Liver (tissue), 10 donors: ENCODE results near the gene SRGN. TPM values are rescaled to one million over a fixed set of nuclear protein-coding genes. Genes with fewer than 3 reads are reported as not detected.

Experiments
- DNase-seq: peaks from one replicate; pipeline ENCODE4 v3.0.0-alpha.2; 2017; ENCODE audit warnings: low spot score
- H3K27ac ChIP-seq, 2 donors: one replicate each; pipeline ENCODE4 v1.7.0; 2013; ENCODE audit warnings: inconsistent platforms in 2 of 2, low read length in 2 of 2, control low read depth in 1 of 2, low read depth in 1 of 2, mild to moderate bottlenecking in 1 of 2
- H3K27me3 ChIP-seq, 4 donors: one replicate each; pipeline versions ENCODE4 v1.6.1 to v1.7.0; 2013; ENCODE audit warnings: low read length in 3 of 4, inconsistent platforms in 1 of 4, mild to moderate bottlenecking in 1 of 4, moderate library complexity in 1 of 4; ENCODE audit not compliant: control insufficient read depth in 4 of 4, insufficient read depth in 4 of 4
- H3K36me3 ChIP-seq, 4 donors: one replicate each; pipeline versions ENCODE4 v1.6.1 to v1.7.0; 2013; ENCODE audit warnings: low read length in 3 of 4, mild to moderate bottlenecking in 3 of 4, low read depth in 1 of 4, moderate library complexity in 1 of 4; ENCODE audit not compliant: control insufficient read depth in 4 of 4, insufficient read depth in 3 of 4
- H3K4me1 ChIP-seq, 4 donors: one replicate each; pipeline versions ENCODE4 v1.6.1 to v1.7.0; 2013; ENCODE audit warnings: low read length in 3 of 4, mild to moderate bottlenecking in 3 of 4, moderate library complexity in 1 of 4; ENCODE audit not compliant: control insufficient read depth in 4 of 4, insufficient read depth in 4 of 4
- H3K4me3 ChIP-seq, 3 donors: one replicate each; pipeline versions ENCODE4 v1.6.1 to v1.7.0; 2013; ENCODE audit warnings: low read length in 3 of 3, control low read depth in 1 of 3, low read depth in 1 of 3, mild to moderate bottlenecking in 1 of 3
- H3K9ac ChIP-seq, 2 donors: one replicate each; pipeline ENCODE4 v1.7.0; 2013; ENCODE audit warnings: low read length in 2 of 2, mild to moderate bottlenecking in 2 of 2, moderate library complexity in 2 of 2, control low read depth in 1 of 2, low read depth in 1 of 2
- H3K9me3 ChIP-seq, 4 donors: one replicate each; pipeline versions ENCODE4 v1.6.1 to v1.7.0; 2013; ENCODE audit warnings: low read length in 3 of 4; ENCODE audit not compliant: control insufficient read depth in 4 of 4
- EGR1 ChIP-seq, 2 donors: IDR thresholded peaks; 2 replicates each; pipeline ENCODE4 v1.6.1; 2016 to 2018; ENCODE audit warnings: antibody characterized with exemption in 2 of 2, low read depth in 2 of 2
- FOXA1 ChIP-seq: IDR thresholded peaks from 2 replicates; pipeline ENCODE4 v1.6.1; 2016; ENCODE audit warnings: antibody characterized with exemption
- FOXA2 ChIP-seq: IDR thresholded peaks from 2 replicates; pipeline ENCODE4 v1.6.1; 2016; ENCODE audit warnings: antibody characterized with exemption
- HNF4A ChIP-seq, 2 donors: conservative IDR thresholded peaks; 2 replicates each; pipeline ENCODE4 v1.6.1; 2016; ENCODE audit warnings: antibody characterized with exemption in 2 of 2, mild to moderate bottlenecking in 2 of 2
- HNF4G ChIP-seq: IDR thresholded peaks from 2 replicates; pipeline ENCODE4 v1.6.1; 2016; ENCODE audit warnings: antibody characterized with exemption
- JUND ChIP-seq, 2 donors: IDR thresholded peaks; 2 replicates each; pipeline ENCODE4 v1.6.1; 2016; ENCODE audit warnings: antibody characterized with exemption in 2 of 2
- MAX ChIP-seq: IDR thresholded peaks from 2 replicates; pipeline ENCODE4 v1.6.1; 2016; ENCODE audit warnings: antibody characterized with exemption
- NR2F2 ChIP-seq: IDR thresholded peaks from 2 replicates; pipeline ENCODE4 v1.6.1; 2016; ENCODE audit warnings: antibody characterized with exemption
- RAD21 ChIP-seq, 2 donors: IDR thresholded peaks; 2 replicates each; pipeline ENCODE4 v1.6.1; 2016; ENCODE audit warnings: antibody characterized with exemption in 2 of 2, mild to moderate bottlenecking in 2 of 2
- RXRA ChIP-seq, 2 donors: IDR thresholded peaks; 2 replicates each; pipeline ENCODE4 v1.6.1; 2017 to 2018; ENCODE audit warnings: antibody characterized with exemption in 2 of 2, mild to moderate bottlenecking in 1 of 2
- WGBS: extraction: QIAGEN DNeasy Blood & Tissue Kit; methylation state at CpG from one replicate; pipeline ENCODE4 v1.1.7; 2013; 5-methylcytosine and 5-hydroxymethylcytosine counted together
- polyA plus RNA-seq, 2 donors: library from polyadenylated mRNA; stranded (reverse) in 1 of 2; unstranded in 1 of 2; fragments of 200-250 nt in 1 of 2; fragments of >200 nt in 1 of 2; fragmentation: Nextera tagmentation in 1 of 2; extraction: Ambion mirVana in 1 of 2; gene quantifications; one replicate each; pipeline versions ENCODE4 v1.2.1 to v1.2.3, GENCODE V29; 2013 to 2015
- small RNA-seq: library from RNA; depleted of rRNA; stranded (forward); fragments of <200 nt; gene quantifications from one replicate; pipeline ENCODE3, GENCODE V24; 2014
- total RNA-seq, 2 donors: library from RNA; depleted of rRNA; stranded (reverse); fragments of >200 nt; gene quantifications; one replicate each; pipeline ENCODE4 v1.2.3, GENCODE V29; 2014
- TF ChIP-seq, protein P1 (sequence below): IDR thresholded peaks from 2 replicates; pipeline ENCODE4 v1.6.1; 2016; ENCODE audit warnings: antibody characterized with exemption
- TF ChIP-seq, protein P2 (sequence below): IDR thresholded peaks from 2 replicates; pipeline ENCODE4 v1.6.1; 2016; ENCODE audit warnings: antibody characterized with exemption
- donor health status: healthy.
- donor health status: healthy.
- donor health status: healthy.
- donor health status: healthy.
- donor health status: healthy.

SRGN gene
- total and polyA plus RNA-seq, 4 donors: 19.5 to 305 (median 41.3) TPM

DNA sequence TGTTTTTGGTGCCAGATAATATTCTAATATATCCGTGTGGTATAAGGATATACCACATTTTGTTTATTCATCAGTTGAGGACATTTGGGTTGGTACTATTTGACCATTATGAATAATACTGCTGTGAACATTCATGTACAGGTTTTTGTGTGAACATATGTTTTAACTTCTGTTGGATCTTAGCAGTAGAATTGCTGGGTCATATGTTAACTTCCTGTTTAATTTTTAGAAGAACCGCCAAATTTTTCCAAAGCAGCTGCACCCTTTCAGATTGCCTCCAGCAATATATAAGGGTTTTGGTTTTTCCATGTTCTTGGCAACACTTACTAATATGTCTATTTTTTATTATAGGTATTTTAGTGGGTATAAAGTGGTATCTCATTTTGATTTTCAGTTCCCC is 58.9 kb downstream of the SRGN start:
- peaks cover 0 to 5% (median under 1%) of the 10 kb centered on the region in 4 donors for H3K4me1 ChIP-seq
- H3K4me3 ChIP-seq: no peak overlapping the region
- H3K27me3 ChIP-seq: no peaks in the 10 kb centered on the region
- H3K9ac ChIP-seq: no peak overlapping the region
- WGBS: 70% methylated on average over 2 of the region's 2 CpGs
- no peak for TF ChIP-seq JUND (IDR thresholded peaks at IDR 0.05)
- TF ChIP-seq HNF4A (conservative IDR thresholded peaks at IDR 0.05): no peak
- TF ChIP-seq FOXA2: no peak
- no peak for TF ChIP-seq RXRA (IDR thresholded peaks at IDR 0.05)
- TF ChIP-seq RAD21 (IDR thresholded peaks at IDR 0.05): no peak
- no peak for TF ChIP-seq FOXA1
- TF ChIP-seq HNF4G: no peak
- TF ChIP-seq MAX: no peak
- H3K9me3 ChIP-seq: no peaks in the 10 kb centered on the region
- peaks cover 0 to 2% (median 0%) of the 10 kb centered on the region in 4 donors for H3K36me3 ChIP-seq
- H3K27ac ChIP-seq: no peak overlapping the region
- DNase-seq: no peak

DNA sequence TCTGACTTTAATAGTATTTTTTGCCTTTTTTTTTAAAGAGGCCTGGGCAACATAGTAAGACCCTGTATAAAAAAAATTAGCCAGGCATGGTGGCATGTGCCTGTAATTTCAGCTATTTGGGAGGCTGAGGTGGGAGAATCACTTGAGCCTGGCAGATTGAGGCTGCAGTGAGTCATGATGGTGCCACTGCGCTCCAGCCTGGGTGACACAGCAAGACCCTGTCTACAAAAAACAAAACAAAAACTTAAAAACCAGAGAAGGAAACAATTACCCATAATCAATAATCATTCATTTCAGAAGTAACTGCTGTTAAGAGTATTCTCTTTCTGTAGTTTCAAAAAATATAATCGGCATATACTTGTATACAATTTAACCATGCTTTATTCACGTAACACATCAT is 64.1 kb downstream of the SRGN start:
- H3K27ac ChIP-seq: no peak overlapping the region
- 94% methylated on average over 3 of the region's 3 CpGs for WGBS

DNA sequence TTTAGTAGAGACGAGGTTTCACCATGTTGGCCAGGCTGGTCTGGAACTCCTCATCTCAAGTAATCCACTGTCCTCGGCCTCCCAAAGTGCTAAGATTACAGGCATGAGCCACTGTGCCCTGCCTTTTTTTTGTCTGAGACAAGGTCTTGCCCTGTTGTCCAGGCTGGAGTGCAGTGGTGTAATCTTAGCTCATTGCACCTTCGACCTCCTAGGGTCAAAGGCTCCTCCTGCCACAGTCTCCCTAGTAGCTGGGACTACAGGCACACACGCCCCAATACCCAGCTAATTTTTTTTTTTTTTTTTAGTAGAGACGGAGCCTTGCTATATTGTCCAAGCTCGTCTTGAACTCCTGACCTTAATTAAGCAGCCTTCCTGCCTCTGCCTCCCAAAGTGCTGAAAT is 65.3 kb downstream of the SRGN start:
- peaks cover 0 to 5% (median 3%) of the 10 kb centered on the region in 4 donors for H3K36me3 ChIP-seq

More for the DNA sequence above, 64.1 kb downstream of the SRGN start:
- TF ChIP-seq, protein P1, sequence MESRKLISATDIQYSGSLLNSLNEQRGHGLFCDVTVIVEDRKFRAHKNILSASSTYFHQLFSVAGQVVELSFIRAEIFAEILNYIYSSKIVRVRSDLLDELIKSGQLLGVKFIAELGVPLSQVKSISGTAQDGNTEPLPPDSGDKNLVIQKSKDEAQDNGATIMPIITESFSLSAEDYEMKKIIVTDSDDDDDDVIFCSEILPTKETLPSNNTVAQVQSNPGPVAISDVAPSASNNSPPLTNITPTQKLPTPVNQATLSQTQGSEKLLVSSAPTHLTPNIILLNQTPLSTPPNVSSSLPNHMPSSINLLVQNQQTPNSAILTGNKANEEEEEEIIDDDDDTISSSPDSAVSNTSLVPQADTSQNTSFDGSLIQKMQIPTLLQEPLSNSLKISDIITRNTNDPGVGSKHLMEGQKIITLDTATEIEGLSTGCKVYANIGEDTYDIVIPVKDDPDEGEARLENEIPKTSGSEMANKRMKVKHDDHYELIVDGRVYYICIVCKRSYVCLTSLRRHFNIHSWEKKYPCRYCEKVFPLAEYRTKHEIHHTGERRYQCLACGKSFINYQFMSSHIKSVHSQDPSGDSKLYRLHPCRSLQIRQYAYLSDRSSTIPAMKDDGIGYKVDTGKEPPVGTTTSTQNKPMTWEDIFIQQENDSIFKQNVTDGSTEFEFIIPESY: no peak
- TF ChIP-seq EGR1 (IDR thresholded peaks at IDR 0.05; ENCODE audit: low read depth in 2 of 2): no peak
- Histone ChIP-seq H3K36me3 (peaks cover 0 to 2% (median 0%) of the 10 kb centered on the region in 4 donors), H3K4me1 (peaks cover 0 to 3% (median under 1%) of the 10 kb centered on the region in 4 donors), H3K9me3 (no peaks in the 10 kb centered on the region), H3K4me3 (no peak overlapping the region), H3K27me3 (no peaks in the 10 kb centered on the region), H3K9ac (no peak overlapping the region)
- no peak for DNase-seq

More for the DNA sequence above, 65.3 kb downstream of the SRGN start:
- 81% methylated on average over 6 of the region's 6 CpGs for WGBS
- DNase-seq: no peak
- TF ChIP-seq NR2F2: no peak
- TF ChIP-seq FOXA2: no peak
- TF ChIP-seq HNF4A (conservative IDR thresholded peaks at IDR 0.05): peak; percentile 9 to 74
- TF ChIP-seq, protein P2, sequence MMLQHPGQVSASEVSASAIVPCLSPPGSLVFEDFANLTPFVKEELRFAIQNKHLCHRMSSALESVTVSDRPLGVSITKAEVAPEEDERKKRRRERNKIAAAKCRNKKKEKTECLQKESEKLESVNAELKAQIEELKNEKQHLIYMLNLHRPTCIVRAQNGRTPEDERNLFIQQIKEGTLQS: no peak
- H3K4me1 ChIP-seq: peaks cover 0 to 2% (median 0%) of the 10 kb centered on the region in 4 donors
- H3K27ac ChIP-seq: no peak overlapping the region
- no peak overlapping the region for H3K4me3 ChIP-seq
- no peaks in the 10 kb centered on the region for H3K27me3 ChIP-seq
- H3K9me3 ChIP-seq: no peaks in the 10 kb centered on the region
- H3K9ac ChIP-seq: no peak overlapping the region

Small RNA genes lying within 50 kb of the gene (small RNA-seq; reads per million reads assigned to genes)
- not detected for gene RF00017

Other genes with a start within 250 kb of the SRGN start
- 10 to 100 TPM; 13.0 to 18.8 TPM for gene DDX50, start 186.8 kb upstream of the SRGN start, total RNA-seq
- 1 to 10 TPM; 7.0 to 8.0 TPM for gene DDX50, start 186.8 kb upstream of the SRGN start, polyA plus RNA-seq
- gene DDX21, start 131.9 kb upstream of the SRGN start, total RNA-seq: 10 to 100 TPM; 32.3 to 38.4 TPM
- 10 to 100 TPM; 13.9 to 20.1 TPM for gene DDX21, start 131.9 kb upstream of the SRGN start, polyA plus RNA-seq
- 10 to 100 TPM in 1 of 2 donors, 1 to 10 TPM in 1; 8.5 to 11.2 TPM for gene KIFBP, start 99.3 kb upstream of the SRGN start, total RNA-seq
- 1 to 10 TPM; 5.7 to 7.3 TPM for gene KIFBP, start 99.3 kb upstream of the SRGN start, polyA plus RNA-seq
- gene VPS26A, start 36.1 kb downstream of the SRGN start, total RNA-seq: 10 to 100 TPM; 13.3 to 21.4 TPM
- 10 to 100 TPM; 10.9 to 15.8 TPM for gene VPS26A, start 36.1 kb downstream of the SRGN start, polyA plus RNA-seq
- gene SUPV3L1, start 92.1 kb downstream of the SRGN start, total RNA-seq: 10 to 100 TPM; 14.1 to 21.7 TPM
- 10 to 100 TPM; 14.5 to 20.6 TPM for gene SUPV3L1, start 92.1 kb downstream of the SRGN start, polyA plus RNA-seq
- gene HKDC1, start 132.2 kb downstream of the SRGN start, total RNA-seq: 10 to 100 TPM in 1 of 2 donors, 1 to 10 TPM in 1; 5.6 to 20.0 TPM
- 1 to 10 TPM in 1 of 2 donors, under 1 TPM in 1; 0.53 to 4.8 TPM for gene HKDC1, start 132.2 kb downstream of the SRGN start, polyA plus RNA-seq
- gene HK1, start 190.4 kb downstream of the SRGN start, total RNA-seq: 100 to 1,000 TPM in 1 of 2 donors, 1 to 10 TPM in 1; 9.4 to 166 TPM
- 1 to 10 TPM; 1.8 to 5.3 TPM for gene HK1, start 190.4 kb downstream of the SRGN start, polyA plus RNA-seq